WTC11 (cell line): Measurements from ENCODE around the gene TMEM186. TPM values are rescaled to one million over a fixed set of nuclear protein-coding genes. Genes with fewer than 3 reads are reported as not detected.

Source experiments
- ATAC-seq: fragments of 200-7000 bp; cut with Tn5 transposase; 2 replicates; pipeline ENCODE4 v1.10.0; 2021; ENCODE audit warnings: mild to moderate bottlenecking, moderate library complexity
- CTCF ChIA-PET: fragments of 300-600 bp; sonication (Branson Sonifier 250); formaldehyde crosslinking; loops from one replicate; lab custom pipeline; 2021; ENCODE audit warnings: antibody characterized with exemption; lab: Charles Lee
- POLR2A ChIA-PET: fragments of 350-600 bp; sonication (Branson Sonifier 250); formaldehyde crosslinking; loops from one replicate; lab custom pipeline; 2021; ENCODE audit warnings: antibody characterized with exemption; lab: Charles Lee
- DNase-seq: peaks from one replicate; pipeline ENCODE4 v3.0.0; 2021; ENCODE audit warnings: low spot score
- H3K27ac Mint-ChIP-seq: 2 replicates; pipeline ENCODE4 v1.8.0; 2021; ENCODE audit warnings: mixed read lengths
- H3K27me3 Mint-ChIP-seq: 2 replicates; pipeline ENCODE4 v1.8.0; 2021; ENCODE audit warnings: low read depth, mild to moderate bottlenecking, moderate library complexity, mixed read lengths
- H3K36me3 Mint-ChIP-seq: 2 replicates; pipeline ENCODE4 v1.8.0; 2021; ENCODE audit warnings: mixed read lengths
- H3K4me1 Mint-ChIP-seq: 2 replicates; pipeline ENCODE4 v1.8.0; 2022; ENCODE audit warnings: mixed read lengths
- H3K4me3 Mint-ChIP-seq: 2 replicates; pipeline ENCODE4 v1.8.0; 2021; ENCODE audit warnings: mild to moderate bottlenecking, moderate library complexity, mixed read lengths
- H3K9me3 Mint-ChIP-seq: 2 replicates; pipeline ENCODE4 v1.8.0; 2021; ENCODE audit warnings: mixed read lengths
- ELF4 ChIP-seq: sonication (generic); formaldehyde crosslinking; IDR thresholded peaks from 2 replicates; pipeline ENCODE4 v1.8.1; 2022; ENCODE audit warnings: low read depth, mild to moderate bottlenecking, moderate library complexity, missing genetic modification reagents
- GABPB1 ChIP-seq: sonication (generic); formaldehyde crosslinking; IDR thresholded peaks from 2 replicates; pipeline ENCODE4 v1.8.1; 2023; ENCODE audit warnings: mild to moderate bottlenecking, missing genetic modification reagents
- JUN ChIP-seq: sonication (generic); formaldehyde crosslinking; IDR thresholded peaks from 2 replicates; pipeline ENCODE4 v1.8.0; 2023; ENCODE audit warnings: mild to moderate bottlenecking, missing genetic modification reagents
- SOX15 ChIP-seq: fragments of 250-450 bp; sonication (Bioruptor Pico); IDR thresholded peaks from 2 replicates; pipeline ENCODE4 v1.9.0; 2021; ENCODE audit warnings: mild to moderate bottlenecking
- ZNF121 ChIP-seq: sonication (generic); formaldehyde crosslinking; IDR thresholded peaks from 2 replicates; pipeline ENCODE4 v1.8.0; 2023; ENCODE audit warnings: missing genetic modification reagents
- ZNF317 ChIP-seq: sonication (generic); formaldehyde crosslinking; IDR thresholded peaks from 2 replicates; pipeline ENCODE4 v1.8.1; 2023; ENCODE audit warnings: low read depth, mild to moderate bottlenecking, moderate library complexity, missing genetic modification reagents, borderline replicate concordance
- ZNF396 ChIP-seq: fragments of 250-450 bp; sonication (Bioruptor Pico); IDR thresholded peaks from 2 replicates; pipeline ENCODE4 v1.8.0; 2021; ENCODE audit warnings: mild to moderate bottlenecking, moderate library complexity, borderline replicate concordance
- total RNA-seq: library from RNA; stranded (reverse); gene quantifications from 3 replicates; pipeline ENCODE4 v1.2.3, GENCODE V29; 2021
- TF ChIP-seq, protein P1 (sequence below): fragments of 250-450 bp; sonication (Bioruptor Pico); IDR thresholded peaks from 2 replicates; pipeline ENCODE4 v1.9.0; 2021; ENCODE audit warnings: mild to moderate bottlenecking, borderline replicate concordance
- TF ChIP-seq, protein P2 (sequence below): sonication (generic); formaldehyde crosslinking; IDR thresholded peaks from 2 replicates; pipeline ENCODE4 v1.8.0; 2022; ENCODE audit warnings: mild to moderate bottlenecking, missing genetic modification reagents
- TF ChIP-seq, protein P3 (sequence below): sonication (generic); formaldehyde crosslinking; IDR thresholded peaks from 2 replicates; pipeline ENCODE4 v1.8.1; 2022; ENCODE audit warnings: low read depth, mild to moderate bottlenecking, moderate library complexity, missing genetic modification reagents, borderline replicate concordance
- TF ChIP-seq, protein P4 (sequence below): sonication (generic); formaldehyde crosslinking; IDR thresholded peaks from 2 replicates; pipeline ENCODE4 v1.8.0; 2022; ENCODE audit warnings: mild to moderate bottlenecking, missing genetic modification reagents
- TF ChIP-seq, protein P5 (sequence below): sonication (generic); formaldehyde crosslinking; IDR thresholded peaks from 2 replicates; pipeline ENCODE4 v1.8.0; 2023; ENCODE audit warnings: mild to moderate bottlenecking, missing genetic modification reagents

TMEM186 gene
- total RNA-seq, 1 experiment from 2014 or later = 17.8 TPM

DNA sequence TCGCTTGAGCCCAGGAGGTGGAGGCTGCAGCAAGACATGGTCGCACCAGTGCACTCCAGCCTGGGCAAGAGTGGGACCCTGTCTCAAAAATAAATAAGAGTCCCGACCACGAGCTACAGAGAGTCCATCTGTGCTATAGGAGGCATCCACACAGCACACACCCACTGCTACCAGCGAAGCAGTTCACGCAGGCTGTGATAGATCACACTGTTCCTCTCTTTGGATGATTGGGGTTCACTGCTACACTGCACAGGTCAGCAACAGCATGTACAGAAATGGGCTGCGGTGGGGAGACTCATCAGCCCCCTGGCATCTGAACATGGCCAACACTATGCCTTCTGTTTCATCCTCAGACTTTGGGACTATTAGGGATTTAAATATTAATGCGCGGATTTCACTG, 34.0 kb upstream of the TMEM186 start:
- peak overlapping the region; percentile 100 for H3K27ac Mint-ChIP-seq
- peaks cover 62% of the 10 kb centered on the region for H3K4me1 Mint-ChIP-seq
- peak; percentile 8 for ATAC-seq
- H3K36me3 Mint-ChIP-seq = peaks cover 18% of the 10 kb centered on the region
- H3K27me3 Mint-ChIP-seq = no peaks in the 10 kb centered on the region
- DNase-seq = no peak
- CTCF ChIA-PET = interaction anchor here (0.9 to 2.5 kb wide), 10 partner anchors 37 to 303 kb away, joined by 3 to 12 read pairs (median 4); partner anchors contain the start of gene CARHSP1
- peak overlapping the region; percentile 48 for H3K4me3 Mint-ChIP-seq
- TF ChIP-seq ZNF317 = no peak
- TF ChIP-seq, protein P1, sequence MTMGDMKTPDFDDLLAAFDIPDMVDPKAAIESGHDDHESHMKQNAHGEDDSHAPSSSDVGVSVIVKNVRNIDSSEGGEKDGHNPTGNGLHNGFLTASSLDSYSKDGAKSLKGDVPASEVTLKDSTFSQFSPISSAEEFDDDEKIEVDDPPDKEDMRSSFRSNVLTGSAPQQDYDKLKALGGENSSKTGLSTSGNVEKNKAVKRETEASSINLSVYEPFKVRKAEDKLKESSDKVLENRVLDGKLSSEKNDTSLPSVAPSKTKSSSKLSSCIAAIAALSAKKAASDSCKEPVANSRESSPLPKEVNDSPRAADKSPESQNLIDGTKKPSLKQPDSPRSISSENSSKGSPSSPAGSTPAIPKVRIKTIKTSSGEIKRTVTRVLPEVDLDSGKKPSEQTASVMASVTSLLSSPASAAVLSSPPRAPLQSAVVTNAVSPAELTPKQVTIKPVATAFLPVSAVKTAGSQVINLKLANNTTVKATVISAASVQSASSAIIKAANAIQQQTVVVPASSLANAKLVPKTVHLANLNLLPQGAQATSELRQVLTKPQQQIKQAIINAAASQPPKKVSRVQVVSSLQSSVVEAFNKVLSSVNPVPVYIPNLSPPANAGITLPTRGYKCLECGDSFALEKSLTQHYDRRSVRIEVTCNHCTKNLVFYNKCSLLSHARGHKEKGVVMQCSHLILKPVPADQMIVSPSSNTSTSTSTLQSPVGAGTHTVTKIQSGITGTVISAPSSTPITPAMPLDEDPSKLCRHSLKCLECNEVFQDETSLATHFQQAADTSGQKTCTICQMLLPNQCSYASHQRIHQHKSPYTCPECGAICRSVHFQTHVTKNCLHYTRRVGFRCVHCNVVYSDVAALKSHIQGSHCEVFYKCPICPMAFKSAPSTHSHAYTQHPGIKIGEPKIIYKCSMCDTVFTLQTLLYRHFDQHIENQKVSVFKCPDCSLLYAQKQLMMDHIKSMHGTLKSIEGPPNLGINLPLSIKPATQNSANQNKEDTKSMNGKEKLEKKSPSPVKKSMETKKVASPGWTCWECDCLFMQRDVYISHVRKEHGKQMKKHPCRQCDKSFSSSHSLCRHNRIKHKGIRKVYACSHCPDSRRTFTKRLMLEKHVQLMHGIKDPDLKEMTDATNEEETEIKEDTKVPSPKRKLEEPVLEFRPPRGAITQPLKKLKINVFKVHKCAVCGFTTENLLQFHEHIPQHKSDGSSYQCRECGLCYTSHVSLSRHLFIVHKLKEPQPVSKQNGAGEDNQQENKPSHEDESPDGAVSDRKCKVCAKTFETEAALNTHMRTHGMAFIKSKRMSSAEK (CRISPR knock-in tag) = 0 out of 2 replicates have a peak, but pooled peaks have one; percentile 34
- no peaks in the 10 kb centered on the region; the same call in 1 of the 2 replicates for H3K9me3 Mint-ChIP-seq
- POLR2A ChIA-PET = interaction anchor here (1.2 to 1.8 kb wide), 7 partner anchors 11 to 181 kb away, joined by 3 to 20 read pairs (median 4); partner anchors contain the start of gene CARHSP1

DNA sequence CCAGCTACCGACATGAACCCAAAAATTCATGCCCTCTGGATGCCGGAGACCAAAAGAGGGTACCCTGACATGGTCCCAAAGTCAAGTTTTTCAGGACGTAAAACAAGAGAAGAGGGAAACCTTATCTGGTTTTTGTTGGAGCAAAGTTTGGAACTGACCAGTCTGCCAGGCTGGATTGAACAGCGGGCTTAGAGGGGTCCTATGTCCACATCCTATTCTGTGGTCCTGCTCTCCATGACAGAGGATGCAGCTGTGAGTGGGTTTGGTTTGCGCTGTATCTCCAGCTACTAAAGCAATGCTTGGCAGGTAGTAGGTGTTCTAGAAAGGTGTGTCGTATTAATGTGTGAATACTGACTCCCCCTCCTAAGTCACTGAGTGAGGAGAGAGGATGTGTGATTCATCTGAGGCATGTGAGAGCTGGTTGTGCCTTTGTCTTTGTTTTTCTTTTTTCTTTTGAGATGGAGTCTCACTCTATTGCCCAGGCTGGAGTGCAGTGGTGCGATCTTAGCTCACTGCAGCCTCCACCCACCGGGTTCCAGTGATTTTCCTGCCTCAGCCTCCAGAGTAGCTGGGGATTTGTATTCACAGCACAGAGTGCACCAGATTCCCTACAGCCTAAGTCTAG, 31.2 kb upstream of the TMEM186 start:
- ATAC-seq = no peak
- Mint-ChIP-seq H3K4me3 (no peak overlapping the region), H3K27ac (peak overlapping the region; percentile 100)

DNA sequence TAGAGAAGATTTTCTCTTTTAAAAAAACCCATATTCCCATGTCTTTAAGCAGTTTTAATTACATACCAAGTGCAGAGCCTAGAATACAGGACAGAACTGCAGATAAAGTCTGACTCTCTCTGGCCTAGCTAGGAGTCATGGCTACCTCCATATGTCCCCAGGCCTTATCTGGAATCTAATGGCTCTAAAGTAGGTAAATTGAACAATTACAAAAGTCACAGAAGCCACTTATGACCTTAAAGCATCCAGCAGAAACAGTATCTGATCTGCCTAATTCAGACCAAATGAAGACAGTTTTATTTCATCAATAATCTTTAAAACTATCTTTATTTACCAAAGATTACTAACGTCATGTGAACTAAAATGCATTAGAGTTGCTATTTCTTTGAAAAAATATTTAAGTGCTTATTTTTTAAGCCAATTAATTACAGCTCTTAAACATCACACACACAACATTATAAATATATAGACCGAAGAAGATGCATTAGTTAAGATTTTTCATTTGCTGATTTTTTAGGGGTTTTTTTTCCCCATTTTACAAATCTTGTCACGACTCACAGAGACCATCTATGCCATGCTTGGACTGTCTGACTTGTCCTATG, 28.9 kb upstream of the TMEM186 start:
- ChIA-PET CTCF (interaction anchor here (1.4 kb wide), 1 partner anchor 54 kb away, joined by 3 read pairs; no protein-coding TSS in a partner anchor), POLR2A (no interaction called here)
- peak overlapping the region; percentile 26; the same call in 1 of the 2 replicates for H3K27ac Mint-ChIP-seq
- peaks cover 4% of the 10 kb centered on the region; the same call in 1 of the 2 replicates for H3K9me3 Mint-ChIP-seq
- H3K36me3 Mint-ChIP-seq = peaks cover 56% of the 10 kb centered on the region
- H3K27me3 Mint-ChIP-seq = no peaks in the 10 kb centered on the region
- H3K4me3 Mint-ChIP-seq = no peak overlapping the region
- peaks cover 50% of the 10 kb centered on the region for H3K4me1 Mint-ChIP-seq
- DNase-seq = no peak
- no peak for ATAC-seq
- TF ChIP-seq, protein P2, sequence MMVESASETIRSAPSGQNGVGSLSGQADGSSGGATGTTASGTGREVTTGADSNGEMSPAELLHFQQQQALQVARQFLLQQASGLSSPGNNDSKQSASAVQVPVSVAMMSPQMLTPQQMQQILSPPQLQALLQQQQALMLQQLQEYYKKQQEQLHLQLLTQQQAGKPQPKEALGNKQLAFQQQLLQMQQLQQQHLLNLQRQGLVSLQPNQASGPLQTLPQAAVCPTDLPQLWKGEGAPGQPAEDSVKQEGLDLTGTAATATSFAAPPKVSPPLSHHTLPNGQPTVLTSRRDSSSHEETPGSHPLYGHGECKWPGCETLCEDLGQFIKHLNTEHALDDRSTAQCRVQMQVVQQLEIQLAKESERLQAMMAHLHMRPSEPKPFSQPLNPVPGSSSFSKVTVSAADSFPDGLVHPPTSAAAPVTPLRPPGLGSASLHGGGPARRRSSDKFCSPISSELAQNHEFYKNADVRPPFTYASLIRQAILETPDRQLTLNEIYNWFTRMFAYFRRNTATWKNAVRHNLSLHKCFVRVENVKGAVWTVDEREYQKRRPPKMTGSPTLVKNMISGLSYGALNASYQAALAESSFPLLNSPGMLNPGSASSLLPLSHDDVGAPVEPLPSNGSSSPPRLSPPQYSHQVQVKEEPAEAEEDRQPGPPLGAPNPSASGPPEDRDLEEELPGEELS (CRISPR knock-in tag) = no peak
- no peak for TF ChIP-seq JUN (CRISPR knock-in tag)
- TF ChIP-seq, protein P1 (CRISPR knock-in tag) = no peak
- TF ChIP-seq ELF4 = no peak
- TF ChIP-seq GABPB1 (CRISPR knock-in tag) = no peak
- TF ChIP-seq, protein P3, sequence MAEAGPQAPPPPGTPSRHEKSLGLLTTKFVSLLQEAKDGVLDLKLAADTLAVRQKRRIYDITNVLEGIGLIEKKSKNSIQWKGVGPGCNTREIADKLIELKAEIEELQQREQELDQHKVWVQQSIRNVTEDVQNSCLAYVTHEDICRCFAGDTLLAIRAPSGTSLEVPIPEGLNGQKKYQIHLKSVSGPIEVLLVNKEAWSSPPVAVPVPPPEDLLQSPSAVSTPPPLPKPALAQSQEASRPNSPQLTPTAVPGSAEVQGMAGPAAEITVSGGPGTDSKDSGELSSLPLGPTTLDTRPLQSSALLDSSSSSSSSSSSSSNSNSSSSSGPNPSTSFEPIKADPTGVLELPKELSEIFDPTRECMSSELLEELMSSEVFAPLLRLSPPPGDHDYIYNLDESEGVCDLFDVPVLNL (CRISPR knock-in tag) = no peak
- TF ChIP-seq SOX15 (CRISPR knock-in tag) = no peak
- TF ChIP-seq, protein P4, sequence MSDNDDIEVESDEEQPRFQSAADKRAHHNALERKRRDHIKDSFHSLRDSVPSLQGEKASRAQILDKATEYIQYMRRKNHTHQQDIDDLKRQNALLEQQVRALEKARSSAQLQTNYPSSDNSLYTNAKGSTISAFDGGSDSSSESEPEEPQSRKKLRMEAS (CRISPR knock-in tag) = no peak
- TF ChIP-seq, protein P5, sequence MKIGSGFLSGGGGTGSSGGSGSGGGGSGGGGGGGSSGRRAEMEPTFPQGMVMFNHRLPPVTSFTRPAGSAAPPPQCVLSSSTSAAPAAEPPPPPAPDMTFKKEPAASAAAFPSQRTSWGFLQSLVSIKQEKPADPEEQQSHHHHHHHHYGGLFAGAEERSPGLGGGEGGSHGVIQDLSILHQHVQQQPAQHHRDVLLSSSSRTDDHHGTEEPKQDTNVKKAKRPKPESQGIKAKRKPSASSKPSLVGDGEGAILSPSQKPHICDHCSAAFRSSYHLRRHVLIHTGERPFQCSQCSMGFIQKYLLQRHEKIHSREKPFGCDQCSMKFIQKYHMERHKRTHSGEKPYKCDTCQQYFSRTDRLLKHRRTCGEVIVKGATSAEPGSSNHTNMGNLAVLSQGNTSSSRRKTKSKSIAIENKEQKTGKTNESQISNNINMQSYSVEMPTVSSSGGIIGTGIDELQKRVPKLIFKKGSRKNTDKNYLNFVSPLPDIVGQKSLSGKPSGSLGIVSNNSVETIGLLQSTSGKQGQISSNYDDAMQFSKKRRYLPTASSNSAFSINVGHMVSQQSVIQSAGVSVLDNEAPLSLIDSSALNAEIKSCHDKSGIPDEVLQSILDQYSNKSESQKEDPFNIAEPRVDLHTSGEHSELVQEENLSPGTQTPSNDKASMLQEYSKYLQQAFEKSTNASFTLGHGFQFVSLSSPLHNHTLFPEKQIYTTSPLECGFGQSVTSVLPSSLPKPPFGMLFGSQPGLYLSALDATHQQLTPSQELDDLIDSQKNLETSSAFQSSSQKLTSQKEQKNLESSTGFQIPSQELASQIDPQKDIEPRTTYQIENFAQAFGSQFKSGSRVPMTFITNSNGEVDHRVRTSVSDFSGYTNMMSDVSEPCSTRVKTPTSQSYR = no peak

More for the DNA sequence above, 31.2 kb upstream of the TMEM186 start:
- ChIA-PET POLR2A (no interaction called here), CTCF (interaction anchor here (0.6 to 2.0 kb wide), 3 partner anchors 52 to 312 kb away, joined by 3 to 5 read pairs (median 4); no protein-coding TSS in a partner anchor)
- no peak for DNase-seq
- peaks cover 4% of the 10 kb centered on the region; the same call in 1 of the 2 replicates for H3K9me3 Mint-ChIP-seq
- H3K4me1 Mint-ChIP-seq = peaks cover 56% of the 10 kb centered on the region
- H3K27me3 Mint-ChIP-seq = no peaks in the 10 kb centered on the region
- H3K36me3 Mint-ChIP-seq = peaks cover 37% of the 10 kb centered on the region
- TF ChIP-seq ZNF121 (peak; percentile 81), ZNF396 (CRISPR knock-in tag) (no peak)
- TF ChIP-seq, all 79 proteins: peak for 1
